HG03457 (cell line): ENCODE data around the gene ERN2.

Experiments
- ATAC-seq: cut with Tn5 transposase; IDR thresholded peaks from one replicate; pipeline ENCODE4 v1.9.1; 2021; ENCODE audit warnings: moderate number of reproducible peaks; ENCODE audit not compliant: unreplicated experiment

The ERN2 gene

GRCh38 chr16:23689442-23690187 lies 23.4 kb downstream of the ERN2 start:
- ATAC-seq = no peak

GRCh38 chr16:23687034-23687808 lies 25.8 kb downstream of the ERN2 start:
- no peak for ATAC-seq

GRCh38 chr16:23683487-23683886 lies 29.5 kb downstream of the ERN2 start:
- no peak for ATAC-seq

DNA sequence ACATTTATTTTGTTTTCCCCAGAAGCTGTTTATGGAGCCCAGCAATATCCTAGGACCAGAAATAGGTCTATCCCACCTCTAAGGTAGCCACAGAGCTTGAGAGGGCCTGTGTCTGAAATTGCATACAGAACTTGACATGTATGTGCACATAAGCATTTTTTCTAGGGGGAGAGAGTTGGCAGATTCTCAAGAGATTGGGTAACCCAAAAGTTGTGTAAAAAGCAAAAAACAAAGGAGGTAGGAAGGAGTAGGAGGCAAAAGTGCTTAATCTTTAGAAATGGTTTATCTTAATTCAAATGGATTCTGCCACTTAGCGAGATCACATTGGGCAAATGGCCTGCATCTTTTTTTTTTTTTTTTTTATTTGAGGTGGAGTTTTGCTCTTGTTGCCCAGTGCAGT lies 30.8 kb downstream of the ERN2 start:
- no peak for ATAC-seq

DNA sequence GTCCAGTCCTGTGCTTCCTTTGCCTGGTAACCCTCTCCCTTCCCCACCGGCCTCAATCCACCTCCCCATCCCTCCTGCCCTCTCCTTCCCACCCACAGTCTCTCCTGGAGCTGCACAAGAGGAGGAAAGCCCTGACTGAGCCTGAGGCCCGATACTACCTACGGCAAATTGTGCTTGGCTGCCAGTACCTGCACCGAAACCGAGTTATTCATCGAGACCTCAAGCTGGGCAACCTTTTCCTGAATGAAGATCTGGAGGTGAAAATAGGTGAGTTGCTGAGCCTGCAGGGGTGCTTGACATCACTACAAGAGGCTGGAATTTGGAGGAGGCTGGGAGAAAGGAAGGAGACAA lies 33.1 kb downstream of the ERN2 start:
- ATAC-seq = no peak

DNA sequence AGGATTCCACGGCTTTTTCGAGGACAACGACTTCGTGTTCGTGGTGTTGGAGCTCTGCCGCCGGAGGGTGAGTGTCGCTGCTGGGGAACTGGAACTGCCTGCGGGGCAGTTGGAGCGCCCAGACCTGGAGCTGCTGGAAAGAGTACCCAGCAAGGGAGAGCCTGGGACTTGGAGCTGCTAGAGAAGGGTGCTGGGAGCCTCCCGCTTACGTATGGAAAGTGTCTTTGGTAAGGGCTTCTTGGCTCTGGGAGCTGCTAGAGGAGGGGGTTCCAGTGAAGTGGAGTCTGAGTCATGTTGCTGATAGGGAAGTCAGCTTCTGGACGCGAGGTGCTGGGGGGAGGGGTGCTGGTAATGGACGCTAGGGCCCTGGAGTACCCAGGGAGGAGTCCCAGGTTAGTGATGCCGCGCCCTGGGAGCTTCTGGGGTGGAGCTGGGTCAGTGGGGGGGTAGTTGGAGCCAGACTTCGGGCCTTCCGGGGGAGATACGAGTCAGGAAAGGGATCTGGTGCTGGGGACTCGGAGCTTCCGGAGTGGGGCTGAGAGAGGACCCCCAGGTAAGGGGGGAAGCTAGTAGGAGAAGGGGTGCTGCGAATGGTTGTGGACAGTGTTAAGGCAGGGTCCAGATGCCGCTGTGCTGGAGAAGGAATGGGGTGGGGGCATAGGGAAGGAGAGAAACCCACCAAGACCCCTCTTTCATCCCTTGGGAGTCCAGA lies 33.6 kb downstream of the ERN2 start:
- no peak for ATAC-seq

DNA sequence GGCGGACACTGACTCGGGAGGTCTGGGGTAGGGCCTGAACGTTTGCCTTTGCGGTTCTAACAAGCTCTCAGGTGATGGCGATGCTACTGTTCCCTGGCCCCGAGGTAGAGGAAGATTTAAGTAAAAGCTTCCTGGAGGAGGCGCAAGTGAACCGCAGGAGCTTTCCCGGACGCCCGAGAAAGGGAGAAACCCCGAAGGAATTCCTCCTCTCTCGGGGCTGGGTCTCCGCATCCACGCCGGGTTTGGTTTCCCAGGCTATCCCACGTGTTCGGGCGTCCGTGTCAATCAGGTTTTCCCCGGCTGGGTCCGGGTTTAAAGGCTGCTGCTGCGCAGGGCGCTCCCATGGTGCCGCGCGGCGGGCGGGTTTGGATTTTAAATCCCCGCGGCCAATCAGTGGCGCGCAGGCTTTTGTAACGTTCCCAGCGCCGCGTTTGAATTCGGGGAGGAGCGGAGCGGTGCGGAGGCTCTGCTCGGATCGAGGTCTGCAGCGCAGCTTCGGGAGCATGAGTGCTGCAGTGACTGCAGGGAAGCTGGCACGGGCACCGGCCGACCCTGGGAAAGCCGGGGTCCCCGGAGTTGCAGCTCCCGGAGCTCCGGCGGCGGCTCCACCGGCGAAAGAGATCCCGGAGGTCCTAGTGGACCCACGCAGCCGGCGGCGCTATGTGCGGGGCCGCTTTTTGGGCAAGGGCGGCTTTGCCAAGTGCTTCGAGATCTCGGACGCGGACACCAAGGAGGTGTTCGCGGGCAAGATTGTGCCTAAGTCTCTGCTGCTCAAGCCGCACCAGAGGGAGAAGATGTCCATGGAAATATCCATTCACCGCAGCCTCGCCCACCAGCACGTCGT lies 34.4 kb downstream of the ERN2 start, which contains the start of gene PLK1:
PLK1 (plus strand) TSS at position 460 of the 844 bp plus-strand sequence; CDS start at position 504, 44 bp downstream.
- peak; percentile 70 for ATAC-seq

DNA sequence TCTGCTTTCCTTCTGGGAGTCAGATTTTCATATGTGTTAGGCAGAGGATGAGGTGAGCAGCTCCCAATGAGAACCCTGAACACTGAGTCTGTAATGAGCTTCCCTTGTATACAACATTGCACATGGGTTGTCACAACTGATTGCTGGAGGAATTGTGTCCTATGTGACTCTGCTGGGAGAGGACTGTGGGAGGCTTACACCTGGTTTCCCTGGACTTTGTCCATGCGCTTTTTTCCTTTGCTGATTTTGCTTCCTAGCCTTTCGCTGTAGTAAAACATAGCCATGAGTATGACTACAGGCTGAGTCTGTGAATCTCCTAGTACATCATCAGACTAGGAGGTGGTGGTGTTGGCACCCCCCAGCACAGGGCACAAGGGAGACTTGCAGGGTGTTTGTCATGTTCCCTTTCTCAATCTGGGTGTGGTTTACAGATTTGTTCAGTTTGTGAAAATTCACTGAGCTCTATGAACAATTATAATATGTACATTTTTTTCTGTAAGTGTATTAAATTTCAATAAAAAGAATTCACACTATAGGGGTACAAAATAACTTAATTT lies 36.0 kb downstream of the ERN2 start:
- ATAC-seq = no peak

- ATAC-seq = no peak
Observed at GRCh38 chr16:23673971-23674614, 38.9 kb downstream of the ERN2 start.

GRCh38 chr16:23670137-23670776 lies 42.8 kb downstream of the ERN2 start:
- ATAC-seq = peak; percentile 80

DNA sequence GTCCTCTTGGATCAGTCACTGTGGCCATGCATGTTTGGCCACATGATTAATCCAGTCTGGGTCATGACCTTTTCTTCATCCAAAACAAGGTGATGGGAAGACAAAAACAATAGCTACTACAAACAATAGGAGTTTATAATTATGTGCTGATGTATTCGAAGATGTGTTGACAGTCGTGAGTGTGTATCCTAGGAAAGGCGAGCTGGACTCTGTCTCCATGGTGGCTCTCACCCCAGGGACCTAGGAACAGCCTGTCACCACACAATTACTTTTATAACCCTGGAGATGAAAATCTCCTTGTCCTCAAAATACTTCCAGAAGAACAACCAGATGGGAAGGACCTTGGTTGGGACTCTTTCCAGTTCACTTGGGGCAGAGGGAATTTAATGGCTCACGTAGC lies 44.1 kb downstream of the ERN2 start:
- no peak for ATAC-seq

- ATAC-seq = no peak
Observed at GRCh38 chr16:23668225-23668624, 44.8 kb downstream of the ERN2 start.

- no peak for ATAC-seq
Observed at GRCh38 chr16:23667355-23667659, 45.7 kb downstream of the ERN2 start.

- no peak for ATAC-seq
Observed at GRCh38 chr16:23666571-23667354, 46.3 kb downstream of the ERN2 start.

GRCh38 chr16:23663918-23664317 lies 49.1 kb downstream of the ERN2 start:
- no peak for ATAC-seq

DNA sequence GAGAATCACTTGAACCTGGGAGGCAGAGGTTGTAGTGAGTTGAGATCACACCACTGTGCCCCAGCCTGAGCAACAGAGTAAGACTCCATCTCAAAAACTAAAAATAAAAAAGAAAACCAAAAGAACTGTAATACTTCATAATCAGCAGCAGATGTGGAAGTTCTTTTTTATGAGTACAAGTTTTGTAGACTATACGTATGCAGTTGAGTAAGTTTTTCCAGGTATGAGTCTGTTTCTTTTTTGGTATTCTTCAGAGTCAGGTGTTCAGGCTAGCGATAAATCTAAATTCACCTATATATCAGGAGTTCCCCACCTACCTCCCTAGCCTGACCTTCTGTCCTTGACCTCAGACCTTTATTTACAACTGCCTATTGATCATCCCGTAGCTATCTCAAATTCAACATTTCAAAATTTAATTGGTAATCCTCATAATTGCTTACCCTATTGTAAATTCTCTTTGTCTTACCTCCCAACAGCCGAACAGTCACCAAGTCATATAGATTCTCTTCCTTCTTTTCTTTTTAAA lies 61.0 kb downstream of the ERN2 start:
- no peak for ATAC-seq

DNA sequence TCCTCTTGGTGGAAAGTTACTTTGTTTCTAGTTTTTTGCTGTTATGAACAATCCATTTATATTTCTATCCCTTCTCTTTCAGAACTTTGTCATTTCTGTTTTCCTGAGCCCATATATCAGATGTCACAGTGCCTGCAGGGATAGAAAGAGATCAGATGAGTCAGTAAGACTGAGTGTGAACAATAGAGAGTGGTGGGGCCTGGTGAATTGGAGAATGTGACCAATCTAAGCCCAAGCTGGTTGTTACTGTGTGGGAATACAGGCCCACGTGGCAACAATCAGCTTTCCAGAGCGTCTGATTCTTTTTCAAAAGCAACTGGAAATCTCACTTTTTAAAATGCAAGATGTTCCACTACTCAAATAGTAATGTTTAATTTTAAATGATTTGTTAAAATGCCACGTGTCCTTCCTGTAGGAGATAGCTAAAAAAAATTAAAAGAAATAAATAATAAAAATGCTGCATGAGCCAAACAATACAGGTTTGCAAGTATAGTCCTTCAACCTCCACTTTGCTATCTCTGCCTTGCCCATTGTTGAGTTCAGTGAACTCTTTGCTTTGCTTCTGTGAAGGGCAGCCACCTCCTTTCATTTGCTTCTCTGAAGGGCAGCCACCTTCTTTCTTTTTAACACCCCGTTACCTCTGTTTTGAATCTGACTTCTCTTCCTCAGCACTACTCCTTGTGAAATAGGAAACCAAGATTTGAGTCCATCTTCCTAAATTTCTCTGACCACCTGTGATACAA lies 62.2 kb downstream of the ERN2 start:
- ATAC-seq = no peak

- no peak for ATAC-seq
Observed at GRCh38 chr16:23642246-23642774, 70.7 kb downstream of the ERN2 start.
